ENCODE data around the gene CBLN1. TPM values are rescaled to one million over a fixed set of nuclear protein-coding genes. Genes with fewer than 3 reads are reported as not detected.

CBLN1 gene
- total and polyA plus RNA-seq, 9 of the 15 experiments (the other 6 are each of a cell fraction or from before 2014, with no cell fraction given): not detected

DNA sequence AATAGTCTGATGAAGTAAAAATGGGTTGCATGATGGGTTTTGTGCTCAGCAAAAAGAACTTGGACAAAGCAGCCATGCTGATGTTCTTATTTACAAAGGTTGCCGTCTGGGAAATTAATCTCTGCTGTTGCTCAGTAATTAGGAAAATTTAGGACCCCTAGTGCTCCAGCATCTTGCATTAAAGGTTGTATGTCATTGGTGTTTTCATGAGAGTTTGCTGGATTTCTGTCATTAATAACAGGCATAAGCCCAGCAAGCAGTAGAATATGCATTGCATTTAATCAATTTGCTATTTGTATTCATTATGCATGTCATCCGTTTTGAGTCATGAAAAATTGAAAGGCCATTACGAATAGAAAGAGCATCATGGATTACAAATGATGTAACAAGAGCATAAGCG lies 46.7 kb upstream of the CBLN1 start:
- DNase-seq (ENCODE audit: extremely low read depth in 1 of 4, low spot score in 3 of 4) (no peak), ATAC-seq (no peak), FAIRE-seq (no peak)
- no peaks in the 10 kb centered on the region for H3K79me2 ChIP-seq (ENCODE audit: control insufficient read depth, insufficient read depth, low read length)
- no peak overlapping the region for H2AFZ ChIP-seq (ENCODE audit: low read depth, low read length)
- no peak overlapping the region for H3K4me2 ChIP-seq (ENCODE audit: insufficient read depth, low read length)
- no peak overlapping the region for H3K4me3 ChIP-seq
- CTCF ChIA-PET (ENCODE audit: low intra/inter-chr PET ratio): no interaction called here
- H3K36me3 ChIP-seq (ENCODE audit: control insufficient read depth, insufficient read depth, low read length): no peaks in the 10 kb centered on the region
- POLR2A ChIA-PET: no interaction called here
- H3K9ac ChIP-seq (ENCODE audit: insufficient read depth in 1 of 2, low read depth in 2 of 2, low read length in 2 of 2): no peak overlapping the region
- H4K20me1 ChIP-seq (replicated peaks; ENCODE audit: control insufficient read depth, insufficient read depth, low read length): no peaks in the 10 kb centered on the region
- H3K4me1 ChIP-seq (replicated peaks in 1 of 2; ENCODE audit: control insufficient read depth in 2 of 2, insufficient read depth in 2 of 2, low read length in 2 of 2): no peaks in the 10 kb centered on the region
- no peaks in the 10 kb centered on the region for H3K9me3 ChIP-seq (replicated peaks; ENCODE audit: control insufficient read depth, insufficient read depth, low read depth, low read length)
- in situ Hi-C loops (cut with MboI): no loop called here
- no TSS peak for BruUV-seq (replicated peaks)
- peaks cover 0 to 2% of the 10 kb centered on the region in 2 experiments; a peak in 1 of 5 replicates for H3K27me3 ChIP-seq (ENCODE audit: control insufficient read depth in 2 of 2, insufficient read depth in 2 of 2, low read length in 2 of 2)
- no peak overlapping the region for H3K27ac ChIP-seq (ENCODE audit: extremely low read depth, low read depth, low read length)
- TF ChIP-seq ZNF696 (CRISPR knock-in tag; conservative IDR thresholded peaks at IDR 0.05) (no peak), ZNF79 (CRISPR knock-in tag; IDR thresholded peaks at IDR 0.05; ENCODE audit: low read depth) (no peak), CTBP1 (IDR thresholded peaks at IDR 0.05; ENCODE audit: borderline replicate concordance) (no peak), ATF1 (CRISPR knock-in tag; IDR thresholded peaks at IDR 0.05) (no peak), ATF1 (tag; IDR thresholded peaks at IDR 0.05) (no peak), ZFX (CRISPR knock-in tag; IDR thresholded peaks at IDR 0.05) (no peak)
- TF ChIP-seq, protein P1, sequence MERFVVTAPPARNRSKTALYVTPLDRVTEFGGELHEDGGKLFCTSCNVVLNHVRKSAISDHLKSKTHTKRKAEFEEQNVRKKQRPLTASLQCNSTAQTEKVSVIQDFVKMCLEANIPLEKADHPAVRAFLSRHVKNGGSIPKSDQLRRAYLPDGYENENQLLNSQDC (CRISPR knock-in tag; IDR thresholded peaks at IDR 0.05): no peak
- TF ChIP-seq, protein P2, sequence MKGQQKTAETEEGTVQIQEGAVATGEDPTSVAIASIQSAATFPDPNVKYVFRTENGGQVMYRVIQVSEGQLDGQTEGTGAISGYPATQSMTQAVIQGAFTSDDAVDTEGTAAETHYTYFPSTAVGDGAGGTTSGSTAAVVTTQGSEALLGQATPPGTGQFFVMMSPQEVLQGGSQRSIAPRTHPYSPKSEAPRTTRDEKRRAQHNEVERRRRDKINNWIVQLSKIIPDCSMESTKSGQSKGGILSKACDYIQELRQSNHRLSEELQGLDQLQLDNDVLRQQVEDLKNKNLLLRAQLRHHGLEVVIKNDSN (CRISPR knock-in tag; IDR thresholded peaks at IDR 0.05): no peak
- TF ChIP-seq, protein P3, sequence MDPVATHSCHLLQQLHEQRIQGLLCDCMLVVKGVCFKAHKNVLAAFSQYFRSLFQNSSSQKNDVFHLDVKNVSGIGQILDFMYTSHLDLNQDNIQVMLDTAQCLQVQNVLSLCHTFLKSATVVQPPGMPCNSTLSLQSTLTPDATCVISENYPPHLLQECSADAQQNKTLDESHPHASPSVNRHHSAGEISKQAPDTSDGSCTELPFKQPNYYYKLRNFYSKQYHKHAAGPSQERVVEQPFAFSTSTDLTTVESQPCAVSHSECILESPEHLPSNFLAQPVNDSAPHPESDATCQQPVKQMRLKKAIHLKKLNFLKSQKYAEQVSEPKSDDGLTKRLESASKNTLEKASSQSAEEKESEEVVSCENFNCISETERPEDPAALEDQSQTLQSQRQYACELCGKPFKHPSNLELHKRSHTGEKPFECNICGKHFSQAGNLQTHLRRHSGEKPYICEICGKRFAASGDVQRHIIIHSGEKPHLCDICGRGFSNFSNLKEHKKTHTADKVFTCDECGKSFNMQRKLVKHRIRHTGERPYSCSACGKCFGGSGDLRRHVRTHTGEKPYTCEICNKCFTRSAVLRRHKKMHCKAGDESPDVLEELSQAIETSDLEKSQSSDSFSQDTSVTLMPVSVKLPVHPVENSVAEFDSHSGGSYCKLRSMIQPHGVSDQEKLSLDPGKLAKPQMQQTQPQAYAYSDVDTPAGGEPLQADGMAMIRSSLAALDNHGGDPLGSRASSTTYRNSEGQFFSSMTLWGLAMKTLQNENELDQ (CRISPR knock-in tag; IDR thresholded peaks at IDR 0.05; ENCODE audit: borderline replicate concordance): no peak
- intact Hi-C loops (cut with micrococcal nuclease): no loop called here
- no peaks in the 10 kb centered on the region for H3K9me1 ChIP-seq (ENCODE audit: control insufficient read depth, insufficient read depth, low read length)
- 0% methylated on average over 4 of the region's 4 CpGs for WGBS (ENCODE audit: insufficient coverage, low coverage, missing lambda C conversion rate)
